ENCODE data around the gene HP. TPM values are rescaled to one million over a fixed set of nuclear protein-coding genes. Genes with fewer than 3 reads are reported as not detected.
A peak's percentile ranks its signal among the peaks of the same experiment; 100 is the strongest.

Gene HP
- total RNA-seq, 4 donors from 2014 or later: 1.9 TPM; not detected in 3

DNA sequence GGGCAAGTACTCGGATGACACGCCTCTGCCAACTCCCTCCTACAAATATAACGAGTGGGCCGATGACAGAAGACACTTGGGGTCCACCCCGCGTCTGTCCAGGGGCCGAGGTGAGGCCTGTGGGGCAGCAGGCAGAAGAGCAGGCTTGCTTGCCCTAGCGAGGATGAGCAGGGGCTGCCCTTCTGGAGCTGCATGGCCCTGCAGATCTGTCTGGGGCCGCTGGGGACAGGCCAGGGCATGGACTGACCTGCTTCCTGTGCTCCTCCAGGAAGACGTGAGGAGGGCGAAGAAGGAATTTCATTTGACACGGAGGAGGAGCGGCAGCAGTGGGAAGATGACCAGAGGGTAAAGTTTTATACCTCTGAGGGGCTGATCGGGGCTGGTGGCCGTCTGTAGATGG lies 44.6 kb downstream of the HP start:
- DNase-seq: no peak
- no peaks in the 10 kb centered on the region for H3K9me3 ChIP-seq
- intact Hi-C loops (cut with DNase I; ENCODE audit: low total_unique reads) (no loop called here), in situ Hi-C loops (cut with MboI; ENCODE audit: low pct_ligation_motif_present in 1 of 4, low pct_unique_long_range_greater_than_20kb in 1 of 4, low sequenced_read_pairs in 3 of 4) (no loop called here)
- no peaks in the 10 kb centered on the region for H3K27me3 ChIP-seq
- no peak for TF ChIP-seq POLR2A (IDR thresholded peaks at IDR 0.05)
- TF ChIP-seq POLR2AphosphoS5 (IDR thresholded peaks at IDR 0.05): no peak
- TF ChIP-seq, protein P1, sequence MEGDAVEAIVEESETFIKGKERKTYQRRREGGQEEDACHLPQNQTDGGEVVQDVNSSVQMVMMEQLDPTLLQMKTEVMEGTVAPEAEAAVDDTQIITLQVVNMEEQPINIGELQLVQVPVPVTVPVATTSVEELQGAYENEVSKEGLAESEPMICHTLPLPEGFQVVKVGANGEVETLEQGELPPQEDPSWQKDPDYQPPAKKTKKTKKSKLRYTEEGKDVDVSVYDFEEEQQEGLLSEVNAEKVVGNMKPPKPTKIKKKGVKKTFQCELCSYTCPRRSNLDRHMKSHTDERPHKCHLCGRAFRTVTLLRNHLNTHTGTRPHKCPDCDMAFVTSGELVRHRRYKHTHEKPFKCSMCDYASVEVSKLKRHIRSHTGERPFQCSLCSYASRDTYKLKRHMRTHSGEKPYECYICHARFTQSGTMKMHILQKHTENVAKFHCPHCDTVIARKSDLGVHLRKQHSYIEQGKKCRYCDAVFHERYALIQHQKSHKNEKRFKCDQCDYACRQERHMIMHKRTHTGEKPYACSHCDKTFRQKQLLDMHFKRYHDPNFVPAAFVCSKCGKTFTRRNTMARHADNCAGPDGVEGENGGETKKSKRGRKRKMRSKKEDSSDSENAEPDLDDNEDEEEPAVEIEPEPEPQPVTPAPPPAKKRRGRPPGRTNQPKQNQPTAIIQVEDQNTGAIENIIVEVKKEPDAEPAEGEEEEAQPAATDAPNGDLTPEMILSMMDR (IDR thresholded peaks at IDR 0.05): no peak
- no peak for TF ChIP-seq EP300 (IDR thresholded peaks at IDR 0.05; ENCODE audit: low read depth)
- H3K4me1 ChIP-seq: peaks cover 9 to 14% (median 13%) of the 10 kb centered on the region in 4 donors
- WGBS, 2 donors (ENCODE audit: low coverage in 1 of 2): 87% methylated on average over 15 of the region's 15 CpGs; no CpG with 5 or more reads in 1 of the 2 donors
- peaks cover 0 to 66% (median 25%) of the 10 kb centered on the region in 4 donors for H3K36me3 ChIP-seq
- no peak overlapping the region for H3K27ac ChIP-seq
- H3K4me3 ChIP-seq: no peak overlapping the region

DNA sequence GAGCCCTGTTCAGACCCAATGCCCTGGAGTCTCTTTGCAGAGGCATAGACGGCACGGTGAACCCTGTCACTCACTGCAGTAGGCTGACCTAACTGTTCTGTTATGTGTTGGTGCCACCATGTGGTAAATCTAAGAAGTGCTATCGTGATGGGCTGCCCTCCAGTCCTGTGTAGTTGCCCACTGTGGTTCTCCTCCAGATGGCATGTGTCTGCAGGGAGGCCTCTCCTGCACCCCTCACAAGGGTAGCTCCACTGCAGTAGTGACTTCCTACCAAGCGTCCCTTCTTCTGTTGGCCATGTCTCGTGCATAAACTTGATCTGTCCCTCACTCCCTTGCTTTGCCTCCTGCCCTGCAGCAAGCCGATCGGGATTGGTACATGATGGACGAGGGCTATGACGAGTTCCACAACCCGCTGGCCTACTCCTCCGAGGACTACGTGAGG lies 45.1 kb downstream of the HP start:
- Histone ChIP-seq H3K27ac (no peak overlapping the region), H3K9me3 (no peaks in the 10 kb centered on the region), H3K4me1 (peaks cover 9 to 12% (median 11%) of the 10 kb centered on the region in 4 donors), H3K27me3 (no peaks in the 10 kb centered on the region), H3K36me3 (peaks cover 0 to 70% (median 27%) of the 10 kb centered on the region in 4 donors), H3K4me3 (no peak overlapping the region)
- in situ Hi-C loops (cut with MboI; ENCODE audit: low pct_ligation_motif_present in 1 of 4, low pct_unique_long_range_greater_than_20kb in 1 of 4, low sequenced_read_pairs in 3 of 4): no loop called here
- 68 to 96% methylated on average over 7 to 12 of the region's 12 CpGs for WGBS, 2 donors (ENCODE audit: low coverage in 1 of 2)
- no peak for TF ChIP-seq EP300 (IDR thresholded peaks at IDR 0.05; ENCODE audit: low read depth)
- no peak for TF ChIP-seq POLR2AphosphoS5 (IDR thresholded peaks at IDR 0.05)
- TF ChIP-seq, protein P1 (IDR thresholded peaks at IDR 0.05): peak; percentile 27 to 52 (median 45)
- TF ChIP-seq POLR2A (IDR thresholded peaks at IDR 0.05): no peak
- peak; percentile 27 for DNase-seq
- intact Hi-C loops (cut with DNase I; ENCODE audit: low total_unique reads): no loop called here

DNA sequence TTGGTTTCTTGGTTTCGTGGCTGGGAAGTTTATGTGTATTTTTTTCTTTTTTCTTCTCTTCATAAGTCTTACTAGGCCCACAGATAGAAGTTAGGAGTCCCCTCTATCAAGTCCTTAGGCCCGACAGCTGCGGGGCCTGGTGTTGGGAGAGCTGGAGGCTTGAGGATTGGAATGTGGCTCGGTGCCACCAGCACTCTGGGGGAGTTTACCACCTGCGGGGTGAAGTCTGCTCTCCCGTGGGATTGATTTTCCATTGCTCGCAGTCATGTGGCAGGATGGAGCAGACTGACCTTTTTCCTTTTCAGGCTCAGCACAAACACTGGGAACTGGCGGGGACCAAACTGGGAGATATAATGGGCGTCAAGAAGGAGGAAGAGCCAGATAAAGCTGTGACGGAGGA lies 46.9 kb downstream of the HP start:
- H3K27ac ChIP-seq: no peak overlapping the region
- H3K27me3 ChIP-seq: no peaks in the 10 kb centered on the region
- H3K4me3 ChIP-seq: no peak overlapping the region
- intact Hi-C loops (cut with DNase I; ENCODE audit: low total_unique reads): no loop called here
- H3K9me3 ChIP-seq: no peaks in the 10 kb centered on the region
- peaks cover 0 to 88% (median 40%) of the 10 kb centered on the region in 4 donors for H3K36me3 ChIP-seq
- TF ChIP-seq, protein P1 (IDR thresholded peaks at IDR 0.05): no peak
- TF ChIP-seq POLR2A (IDR thresholded peaks at IDR 0.05): no peak
- TF ChIP-seq POLR2AphosphoS5 (IDR thresholded peaks at IDR 0.05): no peak
- no peak for TF ChIP-seq EP300 (IDR thresholded peaks at IDR 0.05; ENCODE audit: low read depth)
- in situ Hi-C loops (cut with MboI; ENCODE audit: low pct_ligation_motif_present in 1 of 4, low pct_unique_long_range_greater_than_20kb in 1 of 4, low sequenced_read_pairs in 3 of 4): loop anchor here in 1 of 4 donors (25.0 kb wide), 1 partner anchor 361 kb away; no protein-coding TSS in a partner anchor
- no peaks in the 10 kb centered on the region for H3K4me1 ChIP-seq
- DNase-seq: no peak
- WGBS, 2 donors (ENCODE audit: low coverage in 1 of 2): 92 to 93% methylated on average over 2 to 10 of the region's 10 CpGs

DNA sequence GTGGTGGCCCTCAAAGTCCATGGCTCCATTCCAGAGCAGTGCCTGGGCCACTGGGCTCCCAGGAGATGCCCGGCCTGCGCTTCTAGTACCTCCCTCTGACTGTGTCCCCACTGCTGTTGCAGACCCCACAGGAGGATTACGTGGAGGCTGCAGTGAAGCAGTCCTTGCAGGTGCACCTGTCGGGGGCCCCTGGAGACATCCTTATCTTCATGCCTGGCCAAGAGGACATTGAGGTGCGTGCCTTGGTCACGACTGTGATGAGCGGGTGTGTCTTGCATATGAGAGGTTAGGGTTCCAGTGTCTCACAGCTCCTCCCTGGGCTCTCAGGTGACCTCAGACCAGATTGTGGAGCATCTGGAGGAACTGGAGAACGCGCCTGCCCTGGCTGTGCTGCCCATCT lies 50.6 kb downstream of the HP start:
- no peak overlapping the region for H3K27ac ChIP-seq
- 95% methylated on average over 5 of the region's 9 CpGs; no CpG with 5 or more reads in 1 of the 2 donors for WGBS, 2 donors (ENCODE audit: low coverage in 1 of 2)
- H3K4me3 ChIP-seq: no peak overlapping the region
- in situ Hi-C loops (cut with MboI; ENCODE audit: low pct_ligation_motif_present in 1 of 4, low pct_unique_long_range_greater_than_20kb in 1 of 4, low sequenced_read_pairs in 3 of 4): loop anchor here in 1 of 4 donors (25.0 kb wide), 1 partner anchor 357 kb away; no protein-coding TSS in a partner anchor
- no peak for DNase-seq
- no peaks in the 10 kb centered on the region for H3K27me3 ChIP-seq
- TF ChIP-seq EP300 (IDR thresholded peaks at IDR 0.05; ENCODE audit: low read depth) (no peak), POLR2AphosphoS5 (IDR thresholded peaks at IDR 0.05) (no peak), POLR2A (IDR thresholded peaks at IDR 0.05) (no peak)
- TF ChIP-seq, protein P1 (IDR thresholded peaks at IDR 0.05): no peak
- peaks cover 0 to 98% (median 50%) of the 10 kb centered on the region in 4 donors for H3K36me3 ChIP-seq
- intact Hi-C loops (cut with DNase I; ENCODE audit: low total_unique reads): no loop called here
- no peaks in the 10 kb centered on the region for H3K4me1 ChIP-seq
- H3K9me3 ChIP-seq: no peaks in the 10 kb centered on the region
